H9 (cell line): ENCODE results near the gene WRAP53. TPM values are rescaled to one million over a fixed set of nuclear protein-coding genes. Genes with fewer than 3 reads are reported as not detected.

Experiments
- DNase-seq: peaks from one replicate; pipeline ENCODE4 v3.0.0-alpha.2; 2017
- H2AFZ ChIP-seq: one replicate; pipeline ENCODE4 v1.6.1; 2013; ENCODE audit warnings: mild to moderate bottlenecking, low read length, control low read depth, moderate library complexity
- H2AK5ac ChIP-seq: 2 replicates; pipeline ENCODE4 v1.6.1; 2013; ENCODE audit warnings: low read length, control low read depth, mixed read lengths; ENCODE audit not compliant: insufficient read length
- H2BK120ac ChIP-seq: one replicate; pipeline ENCODE4 v1.6.1; 2013; ENCODE audit warnings: low read depth, mild to moderate bottlenecking, low read length, control low read depth, inconsistent platforms; ENCODE audit not compliant: poor library complexity, severe bottlenecking
- H2BK12ac ChIP-seq: 2 replicates; pipeline ENCODE4 v1.6.1; 2013; ENCODE audit warnings: low read length, control low read depth, mixed read lengths, low read depth; ENCODE audit not compliant: insufficient read length
- H2BK15ac ChIP-seq: 2 replicates; pipeline ENCODE4 v1.6.1; 2013; ENCODE audit warnings: low read depth, low read length, control low read depth
- H2BK20ac ChIP-seq: one replicate; pipeline ENCODE4 v1.6.1; 2013; ENCODE audit warnings: low read depth, mild to moderate bottlenecking, low read length, control low read depth, inconsistent platforms; ENCODE audit not compliant: poor library complexity, severe bottlenecking
- H2BK5ac ChIP-seq: 2 replicates; pipeline ENCODE4 v1.6.1; 2013; ENCODE audit warnings: low read length, control low read depth, mixed read lengths; ENCODE audit not compliant: insufficient read length
- H3K14ac ChIP-seq: 2 replicates; pipeline ENCODE4 v1.6.1; 2013; ENCODE audit warnings: low read length, control low read depth; ENCODE audit not compliant: insufficient read depth
- H3K18ac ChIP-seq: 2 replicates; pipeline ENCODE4 v1.6.1; 2013; ENCODE audit warnings: low read depth, mild to moderate bottlenecking, mixed read lengths, low read length, control low read depth; ENCODE audit not compliant: insufficient read length
- H3K23ac ChIP-seq: 2 replicates; pipeline ENCODE4 v1.6.1; 2013; ENCODE audit warnings: low read length, control low read depth, mixed read lengths, low read depth; ENCODE audit not compliant: insufficient read length
- H3K23me2 ChIP-seq: 2 replicates; pipeline ENCODE4 v1.6.1; 2013; ENCODE audit warnings: low read depth, mild to moderate bottlenecking, mixed read lengths, low read length, control low read depth; ENCODE audit not compliant: insufficient read length, poor library complexity, severe bottlenecking
- H3K27ac ChIP-seq: 2 replicates; pipeline ENCODE4 v1.5.1; 2013; ENCODE audit warnings: low read length, control low read depth, mixed read lengths, low read depth; ENCODE audit not compliant: insufficient read length
- H3K27me3 ChIP-seq: 2 replicates; pipeline ENCODE4 v1.6.1; 2013; ENCODE audit warnings: low read length, control low read depth, inconsistent platforms; ENCODE audit not compliant: insufficient read depth
- H3K4ac ChIP-seq: 2 replicates; pipeline ENCODE4 v1.6.1; 2013; ENCODE audit warnings: low read depth, mild to moderate bottlenecking, control low read depth, inconsistent platforms, low read length, moderate library complexity
- H3K4me1 ChIP-seq: 2 replicates; pipeline ENCODE4 v1.6.1; 2013; ENCODE audit warnings: low read length, control low read depth, inconsistent platforms; ENCODE audit not compliant: insufficient read depth
- H3K4me2 ChIP-seq: 2 replicates; pipeline ENCODE4 v1.6.1; 2013; ENCODE audit warnings: low read length, control low read depth, mixed read lengths; ENCODE audit not compliant: insufficient read length, insufficient read depth
- H3K56ac ChIP-seq: 2 replicates; pipeline ENCODE4 v1.6.1; 2013; ENCODE audit warnings: low read depth, mild to moderate bottlenecking, mixed read lengths, low read length, control low read depth; ENCODE audit not compliant: insufficient read length
- H3K79me1 ChIP-seq: 2 replicates; pipeline ENCODE4 v1.6.1; 2013; ENCODE audit warnings: low read depth, mild to moderate bottlenecking, moderate library complexity, low read length, control low read depth, inconsistent platforms; ENCODE audit not compliant: insufficient read depth, poor library complexity, severe bottlenecking
- H3K79me2 ChIP-seq: 2 replicates; pipeline ENCODE4 v1.6.1; 2013; ENCODE audit warnings: low read length, control low read depth, inconsistent platforms; ENCODE audit not compliant: insufficient read depth
- H3K9ac ChIP-seq: 2 replicates; pipeline ENCODE4 v1.6.1; 2013; ENCODE audit warnings: low read length, control low read depth, mixed read lengths; ENCODE audit not compliant: insufficient read length; ENCODE audit errors: extremely low read depth
- H3K9me3 ChIP-seq: one replicate; pipeline ENCODE4 v1.6.1; 2013; ENCODE audit warnings: low read depth, low read length, inconsistent platforms; ENCODE audit not compliant: control insufficient read depth
- H3T11ph ChIP-seq: one replicate; pipeline ENCODE4 v1.6.1; 2013; ENCODE audit warnings: mild to moderate bottlenecking, low read length, control low read depth, inconsistent platforms
- H4K20me1 ChIP-seq: one replicate; pipeline ENCODE4 v1.6.1; 2013; ENCODE audit not compliant: control insufficient read depth, insufficient read length, insufficient read depth
- H4K5ac ChIP-seq: 2 replicates; pipeline ENCODE4 v1.6.1; 2013; ENCODE audit warnings: low read depth, mild to moderate bottlenecking, mixed read lengths, low read length, control low read depth; ENCODE audit not compliant: insufficient read length
- H4K8ac ChIP-seq: replicated peaks from 2 replicates; pipeline ENCODE4 v1.6.1; 2013; ENCODE audit warnings: low read length, control low read depth, mixed read lengths, low read depth; ENCODE audit not compliant: insufficient read length
- H4K91ac ChIP-seq: 2 replicates; pipeline ENCODE4 v1.6.1; 2013; ENCODE audit warnings: low read depth, mild to moderate bottlenecking, moderate library complexity, mixed read lengths, low read length, control low read depth; ENCODE audit not compliant: insufficient read length
- H3K27ac Mint-ChIP-seq, 3 experiments: 2 replicates in 2 of 3; 3 replicates in 1 of 3; pipeline ENCODE4 v1.8.0; 2020 to 2021; ENCODE audit warnings: mixed read lengths in 3 of 3, mild to moderate bottlenecking in 1 of 3, moderate library complexity in 1 of 3
- H3K27me3 Mint-ChIP-seq: 2 replicates; pipeline ENCODE4 v1.8.0; 2021; ENCODE audit warnings: low read depth, mild to moderate bottlenecking, moderate library complexity, mixed read lengths
- H3K36me3 Mint-ChIP-seq, 3 experiments: 2 replicates in 2 of 3; 3 replicates in 1 of 3; pipeline ENCODE4 v1.8.0; 2020 to 2021; ENCODE audit warnings: low read depth in 3 of 3, mixed read lengths in 3 of 3; ENCODE audit not compliant: insufficient read depth in 1 of 3
- H3K4me1 Mint-ChIP-seq, 2 experiments: 2 replicates each; pipeline ENCODE4 v1.8.0; 2020; ENCODE audit warnings: mixed read lengths in 2 of 2
- H3K4me3 Mint-ChIP-seq, 2 experiments: 2 replicates in 1 of 2; 3 replicates in 1 of 2; pipeline ENCODE4 v1.8.0; 2020 to 2021; ENCODE audit warnings: mild to moderate bottlenecking in 2 of 2, mixed read lengths in 2 of 2, moderate library complexity in 1 of 2
- H3K9me3 Mint-ChIP-seq, 2 experiments: 2 replicates in 1 of 2; 3 replicates in 1 of 2; pipeline ENCODE4 v1.8.0; 2020; ENCODE audit warnings: mild to moderate bottlenecking in 2 of 2, mixed read lengths in 2 of 2, moderate library complexity in 1 of 2
- CTCF ChIP-seq: fragments of 200-600 bp; sonication (generic); conservative IDR thresholded peaks from 3 replicates; pipeline ENCODE4 v1.8.0; 2021; ENCODE audit warnings: antibody characterized with exemption, mild to moderate bottlenecking
- WGBS: extraction: QIAGEN DNeasy Blood & Tissue Kit; methylation state at CpG from one replicate; pipeline ENCODE4 v1.1.7; 2013; ENCODE audit warnings: missing lambda C conversion rate, low lambda C conversion rate, mixed read lengths; ENCODE audit not compliant: insufficient read length; ENCODE audit errors: extremely low coverage; 5-methylcytosine and 5-hydroxymethylcytosine counted together
- total RNA-seq: library from RNA; stranded (reverse); gene quantifications from 2 replicates; pipeline ENCODE4 v1.2.1, GENCODE V29; 2021

Gene WRAP53
- total RNA-seq, 1 experiment from 2014 or later: 27.0 TPM

- H4K20me1 ChIP-seq: no peaks in the 10 kb centered on the region
- H2BK20ac ChIP-seq: no peak overlapping the region
- no peaks in the 10 kb centered on the region for H3K79me2 ChIP-seq
- no peak overlapping the region for H2BK120ac ChIP-seq
- H3K4ac ChIP-seq: no peak overlapping the region
- Mint-ChIP-seq H3K27ac (peak overlapping the region in 1 of 3 experiments; percentile 26; a peak in 1 of 7 replicates), H3K27me3 (peaks cover 44% of the 10 kb centered on the region), H3K36me3 (no peaks in the 10 kb centered on the region), H3K9me3 (no peaks in the 10 kb centered on the region), H3K4me3 (no peak overlapping the region), H3K4me1 (peaks cover 31 to 45% of the 10 kb centered on the region in 2 experiments)
- no peak overlapping the region for H2BK5ac ChIP-seq
- TF ChIP-seq CTCF: no peak
- H3K23ac ChIP-seq: no peak overlapping the region
- H2BK12ac ChIP-seq: no peak overlapping the region
- no peak overlapping the region for H3K27ac ChIP-seq
- no peak for DNase-seq
- no peaks in the 10 kb centered on the region; the same call in 1 of the 2 replicates for H3K27me3 ChIP-seq
- no peak overlapping the region for H2AK5ac ChIP-seq
- H2AFZ ChIP-seq: no peak overlapping the region
- no peak overlapping the region for H3K4me2 ChIP-seq
- H3K18ac ChIP-seq: no peak overlapping the region
- no peak overlapping the region for H3K14ac ChIP-seq
- peaks cover 4% of the 10 kb centered on the region; the same call in 1 of the 2 replicates for H3K4me1 ChIP-seq
- no peak overlapping the region for H4K91ac ChIP-seq
- H3K9ac ChIP-seq: no peak overlapping the region
- H3K23me2 ChIP-seq: peaks cover 8% of the 10 kb centered on the region
- H3T11ph ChIP-seq: no peak overlapping the region
- H3K79me1 ChIP-seq: no peaks in the 10 kb centered on the region
- H3K56ac ChIP-seq: no peak overlapping the region
- WGBS: no CpG with 5 or more reads among the region's 4 CpGs
- H3K9me3 ChIP-seq: no peaks in the 10 kb centered on the region
- no peak overlapping the region for H4K5ac ChIP-seq
- no peak overlapping the region for H2BK15ac ChIP-seq
- H4K8ac ChIP-seq: no peak overlapping the region
Observed at GRCh38 chr17:7720125-7720524, 31.8 kb downstream of the WRAP53 start.
